ENCODE data around the gene RABGAP1. TPM values are rescaled to one million over a fixed set of nuclear protein-coding genes. Genes with fewer than 3 reads are reported as not detected.

The RABGAP1 gene
- total RNA-seq, 4 donors from 2014 or later: 64.3 to 116 (median 79.5) TPM

GRCh38 chr9:122941582-122942234 lies 888 bp downstream of the RABGAP1 start:
- WGBS: 4% methylated on average over 17 of the region's 17 CpGs
- TF ChIP-seq EP300 (IDR thresholded peaks at IDR 0.05) (no peak), POLR2AphosphoS5 (IDR thresholded peaks at IDR 0.05) (peak in 1 of 2 donors; percentile 49)
- intact Hi-C loops (cut with DNase I): no loop called here
- Histone ChIP-seq H3K4me3 (peak overlapping the region; percentile 73 to 95 (median 90)), H3K36me3 (peaks cover 0 to 20% (median 13%) of the 10 kb centered on the region in 4 donors), H3K4me1 (peaks cover 27 to 58% (median 56%) of the 10 kb centered on the region in 4 donors), H3K27ac (replicated peaks in 1 of 4) (peak overlapping the region; percentile 89 to 98 (median 95)), H3K27me3 (no peaks in the 10 kb centered on the region), H3K9me3 (no peaks in the 10 kb centered on the region)
- no peak for DNase-seq (ENCODE audit: extremely low spot score)

GRCh38 chr9:122944960-122945888 lies 4.4 kb downstream of the RABGAP1 start:
- H3K27me3 ChIP-seq: no peaks in the 10 kb centered on the region
- H3K4me3 ChIP-seq: no peak overlapping the region
- intact Hi-C loops (cut with DNase I): loop anchor here (5.0 kb wide), 1 partner anchor 37 kb away; no protein-coding TSS in a partner anchor
- no peak for DNase-seq (ENCODE audit: extremely low spot score)
- no peaks in the 10 kb centered on the region for H3K9me3 ChIP-seq
- WGBS: 39% methylated on average over 4 of the region's 4 CpGs
- peak overlapping the region; percentile 71 to 98 (median 95) for H3K27ac ChIP-seq (replicated peaks in 1 of 4)
- no peak for TF ChIP-seq EP300 (IDR thresholded peaks at IDR 0.05)
- TF ChIP-seq CTCF (IDR thresholded peaks at IDR 0.05): no peak
- no peak for TF ChIP-seq POLR2AphosphoS5 (IDR thresholded peaks at IDR 0.05)
- TF ChIP-seq POLR2A (IDR thresholded peaks at IDR 0.05; ENCODE audit: low read depth): no peak
- H3K36me3 ChIP-seq: peaks cover 0 to 3% (median 0%) of the 10 kb centered on the region in 4 donors
- peaks cover 30 to 88% (median 80%) of the 10 kb centered on the region in 4 donors for H3K4me1 ChIP-seq

- Histone ChIP-seq H3K9me3 (no peaks in the 10 kb centered on the region), H3K36me3 (peaks cover 0 to 3% (median 0%) of the 10 kb centered on the region in 4 donors), H3K4me1 (peaks cover 29 to 94% (median 88%) of the 10 kb centered on the region in 4 donors), H3K4me3 (no peak overlapping the region), H3K27ac (replicated peaks in 1 of 4) (peak overlapping the region in 3 of 4 donors; percentile 71 to 98 (median 95)), H3K27me3 (no peaks in the 10 kb centered on the region)
- WGBS: 38% methylated on average over 1 of the region's 1 CpG
- intact Hi-C loops (cut with DNase I): loop anchor here (5.0 kb wide), 1 partner anchor 36 kb away; no protein-coding TSS in a partner anchor
- DNase-seq (ENCODE audit: extremely low spot score): no peak
- TF ChIP-seq CTCF (IDR thresholded peaks at IDR 0.05): no peak
- no peak for TF ChIP-seq EP300 (IDR thresholded peaks at IDR 0.05)
- no peak for TF ChIP-seq POLR2AphosphoS5 (IDR thresholded peaks at IDR 0.05)
- no peak for TF ChIP-seq POLR2A (IDR thresholded peaks at IDR 0.05; ENCODE audit: low read depth)
These were observed 5.7 kb downstream of the RABGAP1 start for GRCh38 chr9:122946461-122947005.

GRCh38 chr9:122948313-122948712 lies 7.5 kb downstream of the RABGAP1 start:
- WGBS: 82% methylated on average over 3 of the region's 3 CpGs
- H3K9me3 ChIP-seq: no peaks in the 10 kb centered on the region
- peaks cover 23 to 94% (median 86%) of the 10 kb centered on the region in 4 donors for H3K4me1 ChIP-seq
- TF ChIP-seq CTCF (IDR thresholded peaks at IDR 0.05) (no peak), EP300 (IDR thresholded peaks at IDR 0.05) (no peak), POLR2A (IDR thresholded peaks at IDR 0.05; ENCODE audit: low read depth) (no peak), POLR2AphosphoS5 (IDR thresholded peaks at IDR 0.05) (no peak)
- DNase-seq (ENCODE audit: extremely low spot score): no peak
- H3K27me3 ChIP-seq: no peaks in the 10 kb centered on the region
- no peak overlapping the region for H3K4me3 ChIP-seq
- peaks cover 0 to 3% (median 0%) of the 10 kb centered on the region in 4 donors for H3K36me3 ChIP-seq
- intact Hi-C loops (cut with DNase I): loop anchor here (5.0 kb wide), 1 partner anchor 34 kb away; no protein-coding TSS in a partner anchor
- H3K27ac ChIP-seq (replicated peaks in 1 of 4): peak overlapping the region; percentile 34 to 98 (median 54)

Measured in esophagus muscularis mucosa (tissue), 4 donors.